ENCODE data around the gene WDR81. TPM values are rescaled to one million over a fixed set of nuclear protein-coding genes. Genes with fewer than 3 reads are reported as not detected.

WDR81 gene
- total RNA-seq, result 10 to 100 TPM; 17.6 to 88.8 (median 44.2) TPM
- 10 to 100 TPM in 2 of 3 donors, 1 to 10 TPM in 1; 4.9 to 52.3 (median 20.2) TPM for polyA plus RNA-seq
- long read RNA-seq, donor 1, result 0 reads
- long read RNA-seq, donor 2, full-length matches to known transcripts, result 2 of 14 reads
- long read RNA-seq, donor 2, partial matches to known transcripts, result 12 of 14 reads
- long read RNA-seq, donor 2, other reads (novel, unspliced or antisense), result 0 of 14 reads
- long read RNA-seq, donor 3, partial matches to known transcripts, result 9 of 10 reads
- long read RNA-seq, donor 3, other reads (novel, unspliced or antisense), result 0 of 10 reads
- long read RNA-seq, donor 4, partial matches to known transcripts, result 4 of 4 reads
- long read RNA-seq, donor 4, other reads (novel, unspliced or antisense), result 0 of 4 reads
- long read RNA-seq, donor 5, full-length matches to known transcripts, result 39 of 63 reads
- long read RNA-seq, donor 5, partial matches to known transcripts, result 12 of 63 reads
- long read RNA-seq, donor 5, other reads (novel, unspliced or antisense), result 12 of 63 reads
- long read RNA-seq, donor 6, partial matches to known transcripts, result 2 of 2 reads
- long read RNA-seq, donor 6, other reads (novel, unspliced or antisense), result 0 of 2 reads
- long read RNA-seq, donor 7, result 0 reads
- long read RNA-seq, donor 8, result 0 reads
- long read RNA-seq, donor 9, partial matches to known transcripts, result 9 of 9 reads
- long read RNA-seq, donor 9, other reads (novel, unspliced or antisense), result 0 of 9 reads
- long read RNA-seq, donor 10, result 0 reads

GRCh38 chr17:1724351-1724868, at the start of gene WDR81:
TSS of gene WDR81 (plus strand) at chr17:1724704. CDS start at chr17:1724960, 256 bp downstream.
- Histone ChIP-seq H3K36me3 (replicated peaks in 1 of 2) (peaks cover 0 to 29% of the 10 kb centered on the region in 2 donors), H3K27me3 (no peaks in the 10 kb centered on the region), H3K9me3 (replicated peaks in 1 of 3) (no peaks in the 10 kb centered on the region), H3K4me1 (replicated peaks in 1 of 2) (peaks cover 9 to 39% of the 10 kb centered on the region in 2 donors), H3K27ac (peak within 1 kb of the TSS; percentile 60 to 94 (median 73)), H3K4me3 (peak within 1 kb of the TSS in 3 of 4 donors; percentile 41 to 98 (median 62))
- 0% methylated on average over 2 to 52 of the region's 57 CpGs; no CpG with 5 or more reads in 1 of the 4 donors for WGBS, 4 donors
- peak; percentile 86 to 95 (median 92) for DNase-seq
- peak in 1 of 2 donors; percentile 40 for TF ChIP-seq POLR2A (IDR thresholded peaks at IDR 0.05)
- no peak for TF ChIP-seq CTCF (IDR thresholded peaks at IDR 0.05)
- intact Hi-C loops (cut with DNase I), result no loop called here

GRCh38 chr17:1676401-1676800, 48.1 kb upstream of the WDR81 start:
- Histone ChIP-seq H3K9me3 (replicated peaks in 1 of 3) (no peaks in the 10 kb centered on the region), H3K27ac (peak overlapping the region in 2 of 5 donors; percentile 22 to 28), H3K4me3 (no peak overlapping the region), H3K36me3 (replicated peaks in 1 of 2) (peaks cover 0 to 100% of the 10 kb centered on the region in 2 donors), H3K4me1 (replicated peaks in 1 of 2) (no peaks in the 10 kb centered on the region), H3K27me3 (no peaks in the 10 kb centered on the region)
- intact Hi-C loops (cut with DNase I), result loop anchor here in 1 of 2 donors (5.0 kb wide), 1 partner anchor 36 kb away; the partner anchor contains the start of gene TLCD2
- no peak for DNase-seq
- WGBS, 4 donors, result 88 to 96% (median 92%) methylated on average over 13 of the region's 13 CpGs
- no peak for TF ChIP-seq POLR2A (IDR thresholded peaks at IDR 0.05)
- TF ChIP-seq CTCF (IDR thresholded peaks at IDR 0.05), result no peak

GRCh38 chr17:1683459-1683858, 41.0 kb upstream of the WDR81 start:
- TF ChIP-seq POLR2A (IDR thresholded peaks at IDR 0.05) (no peak), CTCF (IDR thresholded peaks at IDR 0.05) (no peak)
- peak overlapping the region in 4 of 5 donors; percentile 96 to 98 (median 98) for H3K27ac ChIP-seq
- WGBS, 4 donors, result 58 to 75% (median 69%) methylated on average over 5 of the region's 5 CpGs
- no peaks in the 10 kb centered on the region for H3K9me3 ChIP-seq (replicated peaks in 1 of 3)
- no peak for DNase-seq
- peak overlapping the region in 2 of 4 donors; percentile 88 to 93 for H3K4me3 ChIP-seq
- no peaks in the 10 kb centered on the region for H3K27me3 ChIP-seq
- peaks cover 0 to 50% of the 10 kb centered on the region in 2 donors for H3K36me3 ChIP-seq (replicated peaks in 1 of 2)
- peaks cover 13 to 26% of the 10 kb centered on the region in 2 donors for H3K4me1 ChIP-seq (replicated peaks in 1 of 2)
- intact Hi-C loops (cut with DNase I), result no loop called here

Data from adrenal gland (tissue), 19 donors.